KMS-11 (cell line): ENCODE data around the gene RFTN2.

Experiments used
- H2AFZ ChIP-seq: fragments of 200-600 bp; sonication (generic); 2 replicates; pipeline ENCODE4 v1.6.1; 2016; ENCODE audit warnings: antibody characterized with exemption, mixed run types, low read depth
- H3K27ac ChIP-seq: fragments of 200-600 bp; sonication (generic); 2 replicates; pipeline ENCODE4 v1.6.1; 2016; ENCODE audit warnings: mild to moderate bottlenecking, mixed run types
- H3K27me3 ChIP-seq: fragments of 200-600 bp; sonication (generic); 2 replicates; pipeline ENCODE4 v1.6.1; 2017; ENCODE audit warnings: mild to moderate bottlenecking, low read depth, mixed run types, moderate library complexity; ENCODE audit not compliant: insufficient read depth
- H3K36me3 ChIP-seq: fragments of 200-600 bp; sonication (generic); 2 replicates; pipeline ENCODE4 v1.6.1; 2017; ENCODE audit warnings: mild to moderate bottlenecking, mixed run types; ENCODE audit not compliant: insufficient read depth
- H3K4me1 ChIP-seq: fragments of 200-600 bp; sonication (generic); 2 replicates; pipeline ENCODE4 v1.6.1; 2016; ENCODE audit warnings: mild to moderate bottlenecking, low read depth, mixed run types; ENCODE audit not compliant: poor library complexity, severe bottlenecking
- H3K4me2 ChIP-seq: fragments of 200-600 bp; sonication (generic); 2 replicates; pipeline ENCODE4 v1.7.0; 2016; ENCODE audit warnings: mild to moderate bottlenecking, mixed run types
- H3K4me3 ChIP-seq: fragments of 200-600 bp; sonication (generic); IDR thresholded peaks from 2 replicates; pipeline ENCODE4 v1.6.1; 2017; ENCODE audit warnings: low read depth, low read length, mixed read lengths; ENCODE audit not compliant: insufficient read depth
- H3K79me2 ChIP-seq: fragments of 200-600 bp; sonication (generic); 2 replicates; pipeline ENCODE4 v1.6.1; 2016; ENCODE audit warnings: low read depth, mixed run types; ENCODE audit not compliant: insufficient read depth
- H3K9ac ChIP-seq: fragments of 200-600 bp; sonication (generic); 2 replicates; pipeline ENCODE4 v1.6.1; 2016; ENCODE audit warnings: mild to moderate bottlenecking, mixed run types
- H4K20me1 ChIP-seq: fragments of 200-600 bp; sonication (generic); 2 replicates; pipeline ENCODE4 v1.6.1; 2016; ENCODE audit warnings: mild to moderate bottlenecking, mixed run types; ENCODE audit not compliant: insufficient read depth
- CTCF ChIP-seq: fragments of 200-600 bp; sonication (generic); conservative IDR thresholded peaks from 2 replicates; pipeline ENCODE4 v1.6.1; 2017; ENCODE audit warnings: low read depth, mild to moderate bottlenecking, antibody characterized with exemption, low read length, moderate library complexity, mixed read lengths

The RFTN2 gene

DNA sequence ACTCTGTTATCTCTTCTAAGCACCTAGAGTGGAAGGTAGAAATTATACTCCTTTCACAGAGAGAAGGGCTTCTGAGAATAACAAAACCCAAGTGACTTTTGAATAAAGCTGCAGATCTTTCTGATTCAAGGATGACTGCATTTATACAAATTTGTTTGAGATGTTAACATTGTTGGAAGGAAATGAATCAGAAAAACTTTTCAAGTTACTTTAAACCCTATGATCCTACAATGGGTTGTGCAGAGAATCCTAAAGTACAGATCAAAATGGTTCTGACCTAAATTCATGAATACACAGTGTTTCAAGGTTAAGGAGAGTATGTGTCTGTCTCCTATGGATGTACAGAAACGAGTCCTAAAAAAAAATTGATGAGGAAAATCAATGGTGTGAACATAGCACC, 1.8 kb downstream of the RFTN2 start:
- Histone ChIP-seq H3K27ac (no peak overlapping the region), H3K9ac (no peak overlapping the region), H3K4me1 (peaks cover 7% of the 10 kb centered on the region), H3K27me3 (no peaks in the 10 kb centered on the region), H2AFZ (no peak overlapping the region), H4K20me1 (no peaks in the 10 kb centered on the region), H3K36me3 (no peaks in the 10 kb centered on the region), H3K79me2 (no peaks in the 10 kb centered on the region), H3K4me2 (no peak overlapping the region), H3K4me3 (no peak overlapping the region)
- TF ChIP-seq CTCF, result no peak

DNA sequence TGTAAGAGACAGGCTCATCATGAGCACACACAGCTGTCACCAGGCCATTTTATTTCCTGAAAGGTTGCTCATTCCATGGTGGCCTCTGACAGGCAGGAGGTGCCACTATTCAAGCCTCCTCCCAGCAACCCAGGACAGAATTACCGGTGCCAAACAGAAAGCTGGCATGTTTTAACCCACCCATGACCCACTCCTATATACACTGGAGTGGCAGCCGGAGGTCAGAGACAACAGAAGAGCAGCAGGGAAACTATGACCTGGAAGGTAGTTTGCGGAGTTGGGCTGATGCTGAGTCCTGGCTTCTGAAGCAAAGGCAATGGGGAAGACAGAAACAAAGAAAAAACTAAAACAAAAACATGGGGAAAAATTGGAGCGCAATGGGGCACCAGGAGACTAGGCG, 2.3 kb downstream of the RFTN2 start:
- no peak overlapping the region for H3K27ac ChIP-seq
- H4K20me1 ChIP-seq, result no peaks in the 10 kb centered on the region
- H3K27me3 ChIP-seq, result no peaks in the 10 kb centered on the region
- H3K79me2 ChIP-seq, result no peaks in the 10 kb centered on the region
- no peak overlapping the region for H3K9ac ChIP-seq
- no peak for TF ChIP-seq CTCF
- H3K36me3 ChIP-seq, result no peaks in the 10 kb centered on the region
- no peak overlapping the region for H2AFZ ChIP-seq
- H3K4me2 ChIP-seq, result no peak overlapping the region
- no peak overlapping the region for H3K4me3 ChIP-seq
- peaks cover 7% of the 10 kb centered on the region for H3K4me1 ChIP-seq

GRCh38 chr2:197672371-197672893, 3.0 kb downstream of the RFTN2 start:
- H3K4me1 ChIP-seq, result peaks cover 7% of the 10 kb centered on the region
- H3K79me2 ChIP-seq, result no peaks in the 10 kb centered on the region
- no peaks in the 10 kb centered on the region for H3K36me3 ChIP-seq
- TF ChIP-seq CTCF, result no peak
- H3K4me3 ChIP-seq, result no peak overlapping the region
- no peaks in the 10 kb centered on the region for H3K27me3 ChIP-seq
- H3K27ac ChIP-seq, result no peak overlapping the region
- H4K20me1 ChIP-seq, result no peaks in the 10 kb centered on the region
- H3K4me2 ChIP-seq, result no peak overlapping the region
- H3K9ac ChIP-seq, result no peak overlapping the region
- H2AFZ ChIP-seq, result no peak overlapping the region

DNA sequence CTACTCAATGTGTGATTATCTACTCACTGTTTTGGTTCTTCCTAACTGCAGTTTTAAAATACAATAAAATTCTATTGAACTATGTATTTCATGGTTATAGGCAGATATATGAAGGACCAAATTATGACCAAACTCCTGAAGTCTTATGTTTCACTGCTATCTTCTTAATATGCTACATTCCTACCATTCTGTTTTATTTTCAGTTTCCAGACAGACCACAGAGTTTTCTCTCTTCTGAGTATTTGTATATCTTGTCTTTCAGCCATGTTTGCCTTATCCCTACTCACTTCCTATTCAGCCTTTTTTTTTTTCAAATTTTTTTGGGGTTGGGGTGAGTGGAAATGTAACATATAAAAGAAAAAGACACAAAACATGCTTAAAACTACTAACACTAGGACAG, 6.3 kb downstream of the RFTN2 start:
- peaks cover 7% of the 10 kb centered on the region for H3K4me1 ChIP-seq
- H3K27me3 ChIP-seq, result no peaks in the 10 kb centered on the region
- H3K36me3 ChIP-seq, result no peaks in the 10 kb centered on the region
- H3K9ac ChIP-seq, result no peak overlapping the region
- no peak for TF ChIP-seq CTCF
- H3K27ac ChIP-seq, result no peak overlapping the region
- H4K20me1 ChIP-seq, result no peaks in the 10 kb centered on the region
- H3K4me2 ChIP-seq, result peak overlapping the region; percentile 11; the same call in 1 of the 2 replicates
- no peak overlapping the region for H2AFZ ChIP-seq
- no peaks in the 10 kb centered on the region for H3K79me2 ChIP-seq
- no peak overlapping the region for H3K4me3 ChIP-seq
